Measurements from ENCODE around the gene KIAA1671.
A peak's percentile ranks its signal among the peaks of the same experiment; 100 is the strongest.

Gene KIAA1671

DNA sequence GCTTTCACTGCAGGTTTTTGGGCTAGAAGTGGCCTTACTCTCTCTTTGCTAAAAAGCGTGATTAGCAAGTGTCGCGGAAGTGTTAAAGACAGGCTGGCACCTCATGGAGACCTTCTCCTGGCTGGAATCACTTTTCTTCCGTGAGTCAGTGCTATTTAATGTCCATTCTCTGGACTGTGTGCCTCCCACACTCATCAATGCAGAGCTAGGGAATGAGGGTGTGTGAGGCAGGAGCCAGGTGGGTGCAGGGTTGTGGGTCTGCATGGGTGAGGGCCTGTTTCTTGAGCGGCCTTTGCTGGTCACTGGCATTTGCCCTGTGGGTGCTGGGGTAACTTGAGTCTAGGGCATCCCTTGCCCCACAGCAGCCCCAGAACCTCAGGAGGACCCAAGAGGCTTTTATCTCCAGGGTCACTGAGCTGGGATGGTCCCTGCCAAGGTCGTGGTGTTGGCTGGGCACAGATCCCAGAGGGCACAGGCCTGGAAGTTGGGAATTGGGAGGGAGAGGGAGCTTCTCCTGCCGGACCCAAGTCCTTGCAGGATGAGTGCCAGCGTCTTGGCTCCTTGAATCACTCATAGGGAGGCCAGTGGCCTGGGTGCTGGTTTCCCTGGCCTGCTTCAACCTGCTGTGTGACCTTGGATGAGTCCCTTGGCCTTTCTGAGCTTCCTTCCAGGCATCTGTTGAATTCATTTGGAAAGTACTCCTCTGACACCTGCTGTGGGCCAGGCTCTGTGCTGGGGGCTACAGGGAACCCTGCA lies 30.0 kb downstream of the KIAA1671 start:
- DNase-seq: no peak

GRCh38 chr22:24983151-24983550 lies 30.6 kb downstream of the KIAA1671 start:
- no peak for DNase-seq

GRCh38 chr22:24984122-24984521 lies 31.6 kb downstream of the KIAA1671 start:
- no peak for DNase-seq

DNA sequence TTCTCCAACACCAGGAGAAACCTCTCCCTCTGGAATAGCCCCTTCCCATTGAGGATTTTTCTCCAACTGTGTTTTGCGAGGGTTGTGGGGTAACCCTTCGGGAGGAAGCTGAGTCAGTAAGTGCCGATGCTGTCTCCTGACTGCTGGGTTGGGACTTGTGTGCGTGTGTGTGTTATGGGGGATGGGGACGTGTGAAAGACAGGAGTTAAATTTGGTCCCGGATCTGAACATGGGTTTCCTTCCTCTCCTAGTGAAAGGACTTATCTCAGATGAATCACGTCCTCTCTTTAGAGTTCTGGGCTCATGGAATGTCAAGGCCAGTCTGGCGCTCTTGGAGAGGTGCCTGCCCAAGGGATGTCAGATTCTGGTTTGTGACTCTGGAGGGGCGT lies 33.3 kb downstream of the KIAA1671 start:
- DNase-seq: no peak

GRCh38 chr22:24986816-24987215 lies 34.3 kb downstream of the KIAA1671 start:
- no peak for DNase-seq

GRCh38 chr22:24989135-24989534 lies 36.6 kb downstream of the KIAA1671 start:
- DNase-seq: no peak

DNA sequence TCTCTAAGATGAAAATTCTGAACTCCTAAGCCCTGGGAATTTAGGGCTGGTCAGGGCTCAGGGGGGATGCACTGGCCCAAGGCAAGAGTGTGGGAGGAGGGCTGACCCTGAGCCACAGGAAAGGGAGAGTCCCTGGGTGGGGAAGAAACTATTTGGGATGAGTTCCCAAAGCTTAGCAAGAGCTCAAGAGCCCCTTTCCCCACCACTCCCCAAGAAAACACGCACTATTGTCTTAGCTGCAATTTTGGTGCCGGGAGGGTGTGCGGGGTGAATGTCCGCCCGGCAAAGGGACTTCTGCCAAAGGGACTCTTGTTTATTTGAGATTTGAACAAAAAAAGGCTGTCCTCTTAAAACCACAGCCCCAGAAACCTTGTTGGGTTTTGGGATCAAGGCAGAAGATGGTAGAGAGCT lies 37.0 kb downstream of the KIAA1671 start:
- DNase-seq: no peak

- no peak for DNase-seq
Measured at GRCh38 chr22:24990344-24990905, 37.9 kb downstream of the KIAA1671 start.

GRCh38 chr22:24992946-24993345 lies 40.4 kb downstream of the KIAA1671 start:
- no peak for DNase-seq

GRCh38 chr22:24994070-24994763 lies 41.7 kb downstream of the KIAA1671 start:
- peak; percentile 61 for DNase-seq

DNA sequence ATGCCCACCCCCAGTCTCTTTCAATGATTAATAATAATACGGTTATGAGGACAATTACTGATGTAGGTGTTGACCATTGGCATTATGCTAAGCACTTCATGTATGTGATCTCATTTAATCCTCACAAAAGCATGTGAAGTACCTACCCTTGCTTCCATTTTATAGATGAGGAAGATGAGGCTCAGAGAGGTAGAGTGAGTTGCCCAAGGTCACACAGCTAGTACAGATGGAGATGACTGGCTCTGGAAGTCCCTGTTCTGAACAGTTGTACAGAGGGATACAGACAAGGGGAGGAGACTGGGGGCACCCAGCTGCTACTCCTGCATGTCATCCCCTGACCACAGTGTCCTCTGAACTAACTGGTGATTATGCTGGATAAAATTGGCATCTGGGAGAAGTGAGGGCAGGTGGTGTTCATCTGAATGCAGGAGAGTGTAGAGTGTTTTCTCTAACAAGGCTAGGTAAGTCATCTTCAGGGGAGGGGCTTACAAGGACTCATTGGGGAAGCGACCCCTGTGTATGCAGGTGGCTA lies 43.2 kb downstream of the KIAA1671 start:
- DNase-seq: no peak

DNA sequence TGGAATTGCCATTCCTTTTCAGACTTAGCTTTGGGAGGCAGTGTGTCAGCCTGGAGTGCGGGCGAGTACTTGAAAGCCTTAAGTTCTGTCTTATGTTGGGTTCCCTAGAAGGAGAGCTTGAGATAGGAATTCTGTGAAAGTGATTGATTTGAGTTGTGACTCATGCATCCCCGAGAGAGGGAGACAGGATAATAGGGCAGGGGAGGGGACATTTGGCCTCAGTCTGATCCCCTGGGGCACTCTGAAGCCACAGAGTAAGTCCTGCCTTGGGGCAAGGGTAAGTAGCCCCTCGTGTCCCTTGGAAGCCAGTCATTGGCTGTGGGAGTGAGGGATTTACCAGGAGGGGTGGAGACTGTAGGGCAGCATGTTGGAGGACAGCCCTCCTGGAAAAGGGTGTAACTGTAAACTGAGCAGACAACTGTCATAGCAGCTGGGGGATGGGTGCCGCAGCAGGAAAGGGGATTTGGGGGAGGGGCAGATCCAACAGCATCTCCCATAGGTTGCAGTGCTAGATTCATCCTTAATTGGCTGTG lies 44.0 kb downstream of the KIAA1671 start:
- DNase-seq: no peak

GRCh38 chr22:24997023-24997422 lies 44.5 kb downstream of the KIAA1671 start:
- DNase-seq: no peak

GRCh38 chr22:25000686-25001085 lies 48.2 kb downstream of the KIAA1671 start:
- DNase-seq: no peak

DNA sequence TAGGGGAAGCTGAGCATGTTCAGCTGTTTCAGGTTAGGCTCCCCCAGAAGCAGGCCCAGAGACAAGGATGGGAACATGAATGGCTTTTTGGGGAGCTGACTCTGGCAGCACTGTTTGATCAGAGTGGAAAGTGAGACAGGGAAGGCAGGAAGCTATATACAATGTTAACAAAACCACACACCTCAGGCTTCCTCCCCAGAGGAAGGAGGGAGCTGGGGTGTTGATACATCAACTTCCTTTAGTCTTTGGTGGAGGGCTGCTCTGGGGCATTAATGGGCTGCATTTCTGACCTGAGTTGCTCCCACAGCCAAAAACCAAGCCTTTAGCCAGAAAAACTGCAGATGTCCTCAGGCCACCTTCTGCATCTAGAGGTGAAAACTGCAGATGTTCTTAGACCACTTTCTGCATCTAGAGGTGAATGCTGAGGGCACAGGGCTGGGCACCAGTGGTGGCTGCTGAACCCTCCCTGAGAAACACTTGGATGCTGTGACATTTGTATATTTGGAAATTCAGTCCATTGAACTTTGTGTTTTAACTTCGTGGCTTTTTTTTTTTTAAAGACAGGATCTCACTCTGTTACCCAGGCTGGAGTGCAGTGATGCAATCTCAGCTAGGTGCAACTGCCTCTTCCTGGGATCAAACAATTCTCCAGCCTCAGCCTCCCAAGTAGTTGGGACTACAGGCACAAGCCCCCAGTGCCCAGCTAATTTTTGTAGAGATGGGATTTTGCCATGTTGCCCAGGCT lies 49.9 kb downstream of the KIAA1671 start:
- DNase-seq: no peak

DNA sequence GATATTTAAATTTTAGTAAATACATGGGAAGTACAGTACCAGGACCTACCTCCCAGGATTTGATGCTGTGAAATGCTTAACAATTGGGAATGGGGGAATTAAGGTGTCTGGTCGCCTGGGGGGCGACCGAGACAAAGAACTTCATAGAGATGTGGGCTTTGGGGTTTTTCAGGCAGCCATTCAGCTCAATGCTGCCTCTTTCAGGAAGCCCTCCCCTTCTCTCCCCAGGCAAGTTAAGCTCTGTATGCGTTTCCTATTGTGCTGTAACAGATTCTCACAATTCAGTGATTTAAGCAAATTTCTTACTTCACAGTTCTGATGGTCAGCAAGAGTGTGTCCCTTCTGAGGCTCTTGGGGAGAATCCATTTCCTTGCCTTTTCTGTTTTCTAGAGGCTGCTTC lies 53.8 kb downstream of the KIAA1671 start:
- no peak for DNase-seq

- DNase-seq: no peak
Measured at GRCh38 chr22:25007444-25008106, 55.1 kb downstream of the KIAA1671 start.

- no peak for DNase-seq
Measured at GRCh38 chr22:25008666-25009065, 56.1 kb downstream of the KIAA1671 start.

DNA sequence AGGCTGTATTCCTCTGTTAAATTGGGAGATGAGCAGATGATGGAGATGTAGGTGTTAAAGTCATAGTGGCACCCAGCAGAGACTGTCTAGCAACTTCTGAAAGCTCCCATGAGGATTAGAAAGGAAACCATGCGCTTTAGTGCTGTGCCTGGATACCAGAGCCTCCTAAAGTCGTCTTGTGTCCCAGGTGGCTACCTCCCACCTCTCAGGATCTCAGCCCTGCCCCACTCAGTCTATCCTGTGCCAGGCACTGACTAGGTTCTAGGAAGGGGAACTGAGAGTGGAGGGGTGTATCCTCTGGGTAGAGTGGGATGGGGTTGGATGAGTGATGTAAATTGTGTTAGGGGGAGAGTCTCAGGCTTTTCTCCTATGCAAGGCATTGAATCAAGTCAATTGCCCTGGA lies 60.2 kb downstream of the KIAA1671 start:
- no peak for DNase-seq

DNA sequence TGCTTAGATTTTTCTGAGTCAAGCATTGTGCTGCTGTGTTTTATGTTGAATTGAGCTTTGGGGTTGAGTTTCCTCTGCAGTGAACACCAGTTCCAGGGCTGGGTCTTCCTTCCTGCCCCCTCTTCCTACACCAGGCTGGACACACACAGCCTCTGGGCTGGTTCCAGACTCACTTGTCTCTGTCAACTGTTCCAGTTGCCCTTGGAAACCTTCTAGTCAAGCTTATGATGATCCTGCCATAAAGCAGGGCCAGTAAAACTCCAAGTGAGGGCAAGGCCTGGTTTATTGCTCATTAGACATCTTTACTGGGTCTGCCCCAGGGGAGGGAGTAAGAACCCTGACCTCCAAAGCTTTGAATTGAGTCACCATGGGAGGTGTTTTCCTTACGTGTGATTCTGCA lies 61.1 kb downstream of the KIAA1671 start:
- DNase-seq: no peak

DNA sequence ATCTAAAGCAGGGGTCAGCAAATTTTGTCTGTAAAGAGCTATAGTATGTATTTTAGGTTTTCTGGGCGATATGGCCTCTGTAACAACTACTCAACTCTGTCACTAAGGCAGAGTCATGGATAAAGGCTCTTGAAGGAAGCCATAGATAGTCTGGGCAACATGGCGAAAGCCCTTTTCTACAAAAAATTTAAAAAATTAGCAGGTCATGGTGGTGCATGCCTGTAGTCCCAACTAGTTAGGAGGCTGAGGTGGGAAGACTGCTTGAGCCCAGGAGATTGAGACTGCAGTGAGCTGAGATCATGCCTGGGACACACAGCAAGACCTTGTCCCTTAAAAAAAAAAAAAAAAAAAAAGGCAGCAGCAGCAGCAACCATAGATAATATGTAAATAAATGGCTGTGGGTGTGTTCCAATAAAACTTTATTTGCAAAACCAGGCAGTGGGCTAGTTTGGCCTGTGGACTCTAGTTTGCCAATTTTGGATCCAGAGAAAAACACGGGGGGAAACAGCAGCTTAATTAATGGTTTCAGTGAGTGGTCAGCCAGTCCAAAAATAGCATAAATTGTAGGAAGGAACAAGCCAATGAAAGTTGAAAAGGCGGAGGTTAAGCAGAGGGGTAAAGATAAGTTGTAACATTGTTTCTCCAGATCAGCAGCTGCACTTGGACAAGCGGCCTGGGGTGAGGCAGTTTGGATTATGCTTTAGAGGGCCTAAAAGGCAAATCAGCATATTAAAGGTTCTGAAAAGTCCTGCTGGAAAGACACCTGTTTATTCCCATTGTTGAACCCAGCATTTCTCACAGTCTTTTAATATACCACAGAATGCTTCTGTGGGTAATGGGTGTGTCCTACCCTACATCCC lies 62.6 kb downstream of the KIAA1671 start:
- DNase-seq: no peak

Data from activated CD8-positive, alpha-beta memory T cell treated with anti-CD3 and anti-CD28 coated beads, Interleukin-2, amount 50 U/mL, for 48 hours (primary cell).